ENCODE data around the gene APLF. TPM values are rescaled to one million over a fixed set of nuclear protein-coding genes. Genes with fewer than 3 reads are reported as not detected.

The APLF gene
- total RNA-seq, 4 donors from 2014 or later: 0.70 to 9.1 (median 2.0) TPM

DNA sequence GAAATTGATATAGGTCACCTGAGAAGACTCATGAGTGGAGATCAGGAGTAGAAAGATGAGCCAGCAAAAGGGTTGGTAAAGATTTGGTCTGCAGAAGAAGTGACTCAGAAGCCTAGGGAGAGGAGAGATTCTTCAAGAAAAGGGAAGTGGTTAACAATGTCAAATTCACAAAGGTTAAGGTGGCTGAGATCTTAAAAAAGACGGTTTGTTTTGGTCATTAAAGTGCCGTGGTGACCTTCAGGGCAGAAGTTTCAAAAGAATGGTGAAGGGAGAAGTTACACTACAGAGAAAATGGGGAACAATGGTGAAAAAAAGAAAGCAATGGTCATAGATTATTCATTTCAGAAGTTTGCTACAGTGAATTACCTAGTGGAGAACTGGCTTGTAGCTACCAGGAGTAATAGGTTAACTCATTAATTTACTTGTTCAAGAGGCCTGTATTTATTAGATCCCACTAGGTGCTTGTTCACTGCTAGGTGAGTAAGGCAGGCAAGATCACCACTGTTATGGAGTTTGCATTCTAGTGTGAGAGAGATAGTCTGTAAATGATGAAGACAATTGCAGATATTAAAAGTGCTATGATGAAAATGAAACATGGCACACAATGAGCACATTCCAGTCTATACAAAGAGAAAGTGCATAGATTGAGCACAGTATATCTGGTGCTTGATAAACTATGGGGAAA lies 43.3 kb upstream of the APLF start:
- DNase-seq: no peak
- peaks cover 0 to 6% (median under 1%) of the 10 kb centered on the region in 4 donors for H3K4me1 ChIP-seq
- no peaks in the 10 kb centered on the region for H3K36me3 ChIP-seq
- H3K27me3 ChIP-seq: no peaks in the 10 kb centered on the region
- H3K4me3 ChIP-seq: no peak overlapping the region
- H3K9me3 ChIP-seq: no peaks in the 10 kb centered on the region
- no peak for TF ChIP-seq POLR2A (IDR thresholded peaks at IDR 0.05)
- TF ChIP-seq, protein P1, sequence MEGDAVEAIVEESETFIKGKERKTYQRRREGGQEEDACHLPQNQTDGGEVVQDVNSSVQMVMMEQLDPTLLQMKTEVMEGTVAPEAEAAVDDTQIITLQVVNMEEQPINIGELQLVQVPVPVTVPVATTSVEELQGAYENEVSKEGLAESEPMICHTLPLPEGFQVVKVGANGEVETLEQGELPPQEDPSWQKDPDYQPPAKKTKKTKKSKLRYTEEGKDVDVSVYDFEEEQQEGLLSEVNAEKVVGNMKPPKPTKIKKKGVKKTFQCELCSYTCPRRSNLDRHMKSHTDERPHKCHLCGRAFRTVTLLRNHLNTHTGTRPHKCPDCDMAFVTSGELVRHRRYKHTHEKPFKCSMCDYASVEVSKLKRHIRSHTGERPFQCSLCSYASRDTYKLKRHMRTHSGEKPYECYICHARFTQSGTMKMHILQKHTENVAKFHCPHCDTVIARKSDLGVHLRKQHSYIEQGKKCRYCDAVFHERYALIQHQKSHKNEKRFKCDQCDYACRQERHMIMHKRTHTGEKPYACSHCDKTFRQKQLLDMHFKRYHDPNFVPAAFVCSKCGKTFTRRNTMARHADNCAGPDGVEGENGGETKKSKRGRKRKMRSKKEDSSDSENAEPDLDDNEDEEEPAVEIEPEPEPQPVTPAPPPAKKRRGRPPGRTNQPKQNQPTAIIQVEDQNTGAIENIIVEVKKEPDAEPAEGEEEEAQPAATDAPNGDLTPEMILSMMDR (IDR thresholded peaks at IDR 0.05): no peak
- H3K27ac ChIP-seq: peak overlapping the region in 1 of 4 donors; percentile 38

DNA sequence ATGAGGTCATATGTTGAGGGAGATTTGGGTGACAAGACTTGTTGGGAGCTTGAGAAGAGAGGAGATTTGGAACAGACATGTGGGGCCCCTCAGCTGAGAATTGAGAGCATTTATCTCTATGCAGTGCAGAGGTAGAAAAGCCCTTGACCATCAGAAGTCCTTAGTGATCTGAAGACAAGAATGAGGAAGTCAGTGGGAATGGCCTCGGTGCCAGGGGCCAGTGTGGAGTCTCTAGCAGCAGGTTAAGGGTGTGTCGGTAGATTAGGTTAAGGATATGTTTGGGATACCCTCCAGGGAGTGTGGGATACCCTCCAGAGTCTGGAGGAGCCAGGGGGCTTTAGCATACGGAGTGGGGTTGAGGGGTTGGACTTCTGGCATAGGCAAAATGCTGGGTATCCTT lies 41.9 kb upstream of the APLF start:
- Histone ChIP-seq H3K4me3 (no peak overlapping the region), H3K9me3 (no peaks in the 10 kb centered on the region), H3K36me3 (no peaks in the 10 kb centered on the region), H3K27me3 (no peaks in the 10 kb centered on the region), H3K4me1 (peaks cover 0 to 6% (median 0%) of the 10 kb centered on the region in 4 donors), H3K27ac (no peak overlapping the region)
- no peak for DNase-seq
- TF ChIP-seq POLR2A (IDR thresholded peaks at IDR 0.05): no peak
- TF ChIP-seq, protein P1 (IDR thresholded peaks at IDR 0.05): no peak

DNA sequence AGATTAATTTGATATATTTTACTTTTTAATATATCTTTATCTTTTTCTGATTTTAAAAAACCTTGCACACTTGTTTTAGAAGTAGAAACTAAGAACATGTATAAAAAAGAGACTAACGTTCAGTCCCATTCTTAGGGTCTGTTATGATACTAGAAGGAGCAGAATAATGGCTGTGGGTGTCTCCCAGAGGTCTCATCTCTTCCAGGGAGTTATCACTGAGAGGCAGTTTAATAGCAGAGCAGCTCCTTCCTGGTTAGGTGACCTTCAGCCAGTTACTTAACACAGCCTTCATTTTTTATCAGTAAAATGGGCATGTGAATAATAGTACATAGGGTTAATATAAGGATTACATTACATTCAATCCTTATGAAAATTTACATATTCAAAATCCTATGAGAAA lies 40.9 kb upstream of the APLF start:
- Histone ChIP-seq H3K4me3 (no peak overlapping the region), H3K27ac (peak overlapping the region in 1 of 4 donors; percentile 60), H3K9me3 (no peaks in the 10 kb centered on the region), H3K27me3 (no peaks in the 10 kb centered on the region), H3K36me3 (no peaks in the 10 kb centered on the region), H3K4me1 (peaks cover 0 to 6% (median 0%) of the 10 kb centered on the region in 4 donors)
- TF ChIP-seq POLR2A (IDR thresholded peaks at IDR 0.05): no peak
- TF ChIP-seq, protein P1 (IDR thresholded peaks at IDR 0.05): no peak
- DNase-seq: no peak

DNA sequence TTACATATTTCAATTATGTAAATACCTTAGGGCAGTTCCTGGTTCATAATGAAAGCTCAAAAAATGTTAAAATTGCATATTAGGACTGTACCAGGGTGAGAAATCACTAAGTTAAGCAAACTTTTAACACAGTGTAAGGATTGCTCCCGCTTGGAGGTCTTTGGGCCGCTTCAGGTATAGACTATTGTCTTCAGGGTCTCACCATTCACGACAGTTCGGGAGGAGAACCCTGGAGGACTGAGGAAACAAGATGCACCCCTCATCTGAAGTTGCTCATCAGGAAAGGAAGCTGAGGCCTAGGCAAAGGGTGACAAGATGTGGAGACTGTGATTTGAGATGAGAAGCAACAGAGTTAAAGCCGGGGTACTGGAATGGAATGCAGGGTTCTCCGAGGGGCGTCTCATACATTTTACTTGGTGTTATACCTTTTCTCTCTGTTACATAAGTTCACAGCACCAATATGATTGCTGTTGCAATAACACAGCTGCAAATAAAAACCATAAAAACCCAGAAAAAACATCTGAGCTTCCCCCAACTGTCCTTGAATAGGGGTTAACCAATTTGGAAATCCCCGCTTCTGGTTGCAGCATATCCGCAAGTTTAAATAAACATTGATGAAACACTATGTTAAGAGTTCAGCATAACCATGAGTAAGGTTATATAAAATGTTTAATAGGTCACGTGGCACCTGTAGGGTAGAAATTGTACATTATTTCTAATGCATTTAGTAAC lies 40.4 kb upstream of the APLF start:
- DNase-seq: no peak
- Histone ChIP-seq H3K27me3 (no peaks in the 10 kb centered on the region), H3K4me1 (peaks cover 0 to 6% (median 0%) of the 10 kb centered on the region in 4 donors), H3K36me3 (no peaks in the 10 kb centered on the region), H3K27ac (peak overlapping the region in 1 of 4 donors; percentile 60), H3K4me3 (no peak overlapping the region), H3K9me3 (no peaks in the 10 kb centered on the region)
- TF ChIP-seq, protein P1 (IDR thresholded peaks at IDR 0.05): no peak
- no peak for TF ChIP-seq POLR2A (IDR thresholded peaks at IDR 0.05)

DNA sequence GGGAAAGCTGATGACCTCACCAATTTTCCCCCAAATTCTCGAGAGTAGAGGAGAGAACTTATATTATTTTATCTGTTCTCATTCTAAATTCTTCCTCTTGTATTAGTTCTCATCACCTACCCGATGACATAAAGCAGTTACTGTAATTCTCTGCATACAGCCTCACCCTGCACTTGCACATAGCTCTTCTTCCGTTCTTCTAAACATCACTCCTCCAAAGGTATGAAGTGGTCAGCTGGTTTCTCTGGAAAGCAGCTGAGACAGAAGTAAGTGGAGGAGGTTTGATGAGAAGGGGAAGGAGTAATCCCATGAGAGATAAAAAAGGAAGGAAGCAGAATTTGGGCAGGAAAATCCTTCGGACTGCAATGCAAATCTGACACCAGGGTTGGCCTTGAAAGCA lies 39.3 kb upstream of the APLF start:
- no peaks in the 10 kb centered on the region for H3K9me3 ChIP-seq
- H3K27ac ChIP-seq: no peak overlapping the region
- no peak overlapping the region for H3K4me3 ChIP-seq
- H3K36me3 ChIP-seq: no peaks in the 10 kb centered on the region
- H3K27me3 ChIP-seq: no peaks in the 10 kb centered on the region
- TF ChIP-seq, protein P1 (IDR thresholded peaks at IDR 0.05): no peak
- no peak for TF ChIP-seq POLR2A (IDR thresholded peaks at IDR 0.05)
- DNase-seq: no peak
- H3K4me1 ChIP-seq: peaks cover 0 to 6% (median 0%) of the 10 kb centered on the region in 4 donors
